Duodenal mucosa (tissue), 2 donors: Measurements from ENCODE around the gene DDAH2.
A peak's percentile ranks its signal among the peaks of the same experiment; 100 is the strongest.

Experiments used
- H3K27ac ChIP-seq: one replicate; pipeline ENCODE4 v1.7.0; 2013; ENCODE audit warnings: low read depth, low read length
- H3K27me3 ChIP-seq, 2 donors: one replicate each; pipeline ENCODE4 v1.7.0; 2013; ENCODE audit warnings: low read length in 2 of 2, control low read depth in 1 of 2; ENCODE audit not compliant: insufficient read depth in 2 of 2, control insufficient read depth in 1 of 2
- H3K36me3 ChIP-seq, 2 donors: one replicate each; pipeline ENCODE4 v1.7.0; 2013; ENCODE audit warnings: low read length in 2 of 2, control low read depth in 1 of 2; ENCODE audit not compliant: insufficient read depth in 2 of 2, control insufficient read depth in 1 of 2
- H3K4me1 ChIP-seq, 2 donors: one replicate each; pipeline ENCODE4 v1.7.0; 2013; ENCODE audit warnings: low read length in 2 of 2, control low read depth in 1 of 2; ENCODE audit not compliant: insufficient read depth in 2 of 2, control insufficient read depth in 1 of 2
- H3K4me3 ChIP-seq, 2 donors: one replicate each; pipeline ENCODE4 v1.7.0; 2013; ENCODE audit warnings: low read length in 2 of 2, low read depth in 1 of 2
- H3K9ac ChIP-seq, 2 donors: one replicate each; pipeline ENCODE4 v1.7.0; 2013; ENCODE audit warnings: low read length in 2 of 2, low read depth in 1 of 2
- H3K9me3 ChIP-seq, 2 donors: one replicate each; pipeline ENCODE4 v1.7.0; 2013; ENCODE audit warnings: low read length in 2 of 2, control low read depth in 1 of 2; ENCODE audit not compliant: control insufficient read depth in 1 of 2

The DDAH2 gene, protein sequence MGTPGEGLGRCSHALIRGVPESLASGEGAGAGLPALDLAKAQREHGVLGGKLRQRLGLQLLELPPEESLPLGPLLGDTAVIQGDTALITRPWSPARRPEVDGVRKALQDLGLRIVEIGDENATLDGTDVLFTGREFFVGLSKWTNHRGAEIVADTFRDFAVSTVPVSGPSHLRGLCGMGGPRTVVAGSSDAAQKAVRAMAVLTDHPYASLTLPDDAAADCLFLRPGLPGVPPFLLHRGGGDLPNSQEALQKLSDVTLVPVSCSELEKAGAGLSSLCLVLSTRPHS

DNA sequence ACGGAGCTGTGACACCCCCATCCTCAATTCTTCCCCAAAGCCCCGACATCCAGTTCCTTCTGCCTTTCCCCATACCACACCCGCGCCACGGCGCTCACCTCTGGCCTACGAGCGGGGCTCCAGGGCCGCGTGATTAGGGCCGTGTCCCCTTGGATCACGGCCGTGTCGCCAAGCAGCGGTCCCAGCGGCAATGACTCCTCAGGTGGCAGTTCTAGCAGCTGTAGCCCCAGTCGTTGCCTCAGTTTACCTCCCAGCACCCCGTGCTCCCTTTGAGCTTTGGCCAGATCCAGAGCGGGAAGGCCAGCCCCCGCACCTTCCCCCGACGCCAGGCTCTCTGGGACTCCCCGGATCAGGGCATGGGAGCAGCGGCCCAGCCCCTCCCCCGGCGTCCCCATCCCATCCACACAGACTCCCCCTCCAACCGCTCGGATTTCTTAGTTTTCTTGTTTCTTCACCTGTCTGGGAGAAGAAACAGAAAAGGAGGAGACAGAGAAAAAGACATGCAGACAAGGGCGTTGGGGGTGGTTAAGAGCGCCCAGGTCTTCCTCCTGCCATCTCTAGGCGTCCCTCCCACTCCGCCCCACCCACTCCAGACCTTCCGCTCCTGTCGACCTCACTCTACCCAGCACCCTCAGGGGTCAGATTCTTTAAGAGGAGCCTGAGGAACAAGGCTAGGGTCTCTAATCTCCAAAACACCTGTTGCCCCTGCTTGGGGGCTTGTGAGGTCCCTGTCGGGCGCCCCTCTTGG lies at the start of gene DDAH2:
DDAH2 (minus strand) TSS at position 533 of the 748 bp plus-strand sequence; CDS start at position 395, 138 bp downstream.
- Histone ChIP-seq H3K36me3 (peaks cover 26 to 52% of the 10 kb centered on the region in 2 donors), H3K27me3 (no peaks in the 10 kb centered on the region), H3K27ac (peak within 1 kb of the TSS; percentile 96), H3K9me3 (no peaks in the 10 kb centered on the region), H3K4me1 (peaks cover 44 to 46% of the 10 kb centered on the region in 2 donors), H3K4me3 (peak within 1 kb of the TSS; percentile 81 to 84), H3K9ac (peak within 1 kb of the TSS; percentile 70 to 96)

DNA sequence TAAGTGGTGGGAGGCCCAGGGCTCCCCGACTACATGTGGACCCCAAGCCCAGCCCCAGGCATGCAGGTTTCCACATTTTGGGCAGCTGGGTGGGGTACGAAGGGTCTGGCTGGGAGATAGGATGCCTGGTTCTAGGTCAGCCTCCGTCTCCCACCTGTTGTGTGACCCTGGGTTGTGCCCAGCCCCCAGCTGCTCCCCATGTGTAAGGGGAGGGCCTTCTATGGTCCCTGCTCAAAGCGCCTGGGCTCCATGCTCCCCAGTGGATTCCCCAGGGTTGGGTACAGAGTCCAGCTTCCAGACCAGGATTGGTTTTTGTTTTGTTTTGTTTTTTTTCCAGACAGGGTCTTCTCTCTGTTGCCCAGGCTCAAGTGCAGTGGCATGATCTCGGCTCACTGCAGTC lies 49.1 kb upstream of the DDAH2 start:
- H3K36me3 ChIP-seq, result peaks cover 26 to 46% of the 10 kb centered on the region in 2 donors
- peaks cover 28 to 35% of the 10 kb centered on the region in 2 donors for H3K4me1 ChIP-seq
- H3K27ac ChIP-seq, result no peak overlapping the region
- H3K9me3 ChIP-seq, result no peaks in the 10 kb centered on the region
- no peak overlapping the region for H3K9ac ChIP-seq
- no peak overlapping the region for H3K4me3 ChIP-seq
- no peaks in the 10 kb centered on the region for H3K27me3 ChIP-seq

- Histone ChIP-seq H3K9ac (peak overlapping the region in 1 of 2 donors; percentile 68), H3K36me3 (peaks cover 26 to 41% of the 10 kb centered on the region in 2 donors), H3K4me1 (peaks cover 32 to 35% of the 10 kb centered on the region in 2 donors), H3K4me3 (no peak overlapping the region), H3K9me3 (no peaks in the 10 kb centered on the region), H3K27ac (peak overlapping the region; percentile 65), H3K27me3 (no peaks in the 10 kb centered on the region)
Measured at GRCh38 chr6:31777667-31778050, 48.6 kb upstream of the DDAH2 start.

DNA sequence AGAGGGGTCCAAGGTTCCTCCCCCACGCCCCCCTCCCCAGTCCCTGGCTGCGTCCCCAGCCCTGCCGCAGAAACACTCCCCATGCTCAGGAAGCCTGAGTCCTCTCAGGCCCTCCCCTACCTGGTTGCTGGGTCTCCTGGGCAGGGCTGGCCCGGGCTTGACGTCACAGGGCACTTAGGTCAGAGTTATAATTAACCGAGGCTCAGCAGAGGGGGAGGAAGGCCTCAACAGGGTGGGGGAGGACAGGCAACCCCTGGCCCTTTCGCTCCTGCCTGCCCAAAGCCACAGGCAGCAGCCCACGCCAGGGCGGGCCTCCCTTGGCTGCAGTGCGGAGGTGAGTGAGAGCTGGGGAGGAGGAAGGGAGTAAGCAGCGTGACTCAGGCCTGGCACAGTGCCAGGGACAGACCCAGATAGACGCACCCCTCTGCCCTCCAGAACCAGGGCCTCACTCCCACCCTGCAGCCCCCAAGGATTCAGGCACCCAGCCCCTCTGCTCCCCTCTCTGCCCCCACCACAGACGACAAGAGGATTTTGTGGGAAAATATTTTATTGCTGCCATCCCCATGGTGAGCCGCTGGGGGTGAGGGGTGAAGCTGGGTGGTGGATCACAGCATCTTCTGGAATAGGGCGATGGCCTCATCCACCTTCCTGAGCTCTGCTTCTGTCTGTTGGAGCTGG lies 48.0 kb upstream of the DDAH2 start, which contains the start of gene VWA7:
VWA7 (minus strand) TSS at position 340 of the 678 bp plus-strand sequence. CDS start 549 bp downstream, outside the sequence.
- no peaks in the 10 kb centered on the region for H3K27me3 ChIP-seq
- H3K4me3 ChIP-seq, result peak within 1 kb of the TSS; percentile 37 to 48
- peaks cover 22 to 36% of the 10 kb centered on the region in 2 donors for H3K36me3 ChIP-seq
- no peaks in the 10 kb centered on the region for H3K9me3 ChIP-seq
- peaks cover 32 to 35% of the 10 kb centered on the region in 2 donors for H3K4me1 ChIP-seq
- H3K9ac ChIP-seq, result peak within 1 kb of the TSS; percentile 57 to 68
- H3K27ac ChIP-seq, result peak within 1 kb of the TSS; percentile 65

DNA sequence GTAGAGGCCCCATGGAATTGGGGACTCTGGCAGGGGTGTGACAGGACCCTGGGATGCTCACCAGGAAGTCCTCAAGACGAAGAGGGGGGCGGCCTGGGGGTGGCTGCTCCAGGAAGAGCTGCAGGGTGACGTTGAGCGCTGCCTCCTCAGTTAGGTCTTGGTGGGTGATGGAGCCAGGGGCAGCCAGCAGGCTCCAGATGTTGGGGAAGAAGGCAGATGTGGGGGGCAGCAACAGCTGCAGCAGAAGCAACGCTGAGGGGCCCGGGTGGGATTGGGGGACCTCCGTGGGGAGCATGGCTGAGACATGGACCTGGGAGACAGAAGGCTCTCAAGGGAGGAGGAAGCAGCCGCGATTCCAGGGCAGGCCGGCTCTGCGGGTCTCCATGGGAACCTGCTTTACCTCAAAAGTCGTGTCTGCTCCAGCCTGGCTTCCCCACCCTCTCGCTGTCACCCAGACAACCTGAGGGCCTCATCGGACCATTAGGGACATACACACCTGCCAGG lies 47.4 kb upstream of the DDAH2 start:
- H3K9me3 ChIP-seq, result no peaks in the 10 kb centered on the region
- H3K27me3 ChIP-seq, result no peaks in the 10 kb centered on the region
- peaks cover 32 to 35% of the 10 kb centered on the region in 2 donors for H3K4me1 ChIP-seq
- peak overlapping the region; percentile 65 for H3K27ac ChIP-seq
- peaks cover 16 to 30% of the 10 kb centered on the region in 2 donors for H3K36me3 ChIP-seq
- peak overlapping the region; percentile 57 to 68 for H3K9ac ChIP-seq
- H3K4me3 ChIP-seq, result peak overlapping the region; percentile 37 to 48

- Histone ChIP-seq H3K27me3 (no peaks in the 10 kb centered on the region), H3K9me3 (no peaks in the 10 kb centered on the region), H3K4me1 (peaks cover 32 to 35% of the 10 kb centered on the region in 2 donors), H3K9ac (peak overlapping the region; percentile 57 to 68), H3K4me3 (peak overlapping the region; percentile 37 to 48), H3K36me3 (peaks cover 11 to 23% of the 10 kb centered on the region in 2 donors), H3K27ac (no peak overlapping the region)
Measured at GRCh38 chr6:31775633-31776484, 46.8 kb upstream of the DDAH2 start.

- Histone ChIP-seq H3K4me3 (peak overlapping the region in 1 of 2 donors; percentile 5), H3K27ac (no peak overlapping the region), H3K9me3 (no peaks in the 10 kb centered on the region), H3K4me1 (peaks cover 32 to 35% of the 10 kb centered on the region in 2 donors), H3K9ac (peak overlapping the region; percentile 33 to 68), H3K36me3 (peaks cover 4 to 16% of the 10 kb centered on the region in 2 donors), H3K27me3 (no peaks in the 10 kb centered on the region)
Measured at GRCh38 chr6:31775184-31775583, 46.1 kb upstream of the DDAH2 start.

DNA sequence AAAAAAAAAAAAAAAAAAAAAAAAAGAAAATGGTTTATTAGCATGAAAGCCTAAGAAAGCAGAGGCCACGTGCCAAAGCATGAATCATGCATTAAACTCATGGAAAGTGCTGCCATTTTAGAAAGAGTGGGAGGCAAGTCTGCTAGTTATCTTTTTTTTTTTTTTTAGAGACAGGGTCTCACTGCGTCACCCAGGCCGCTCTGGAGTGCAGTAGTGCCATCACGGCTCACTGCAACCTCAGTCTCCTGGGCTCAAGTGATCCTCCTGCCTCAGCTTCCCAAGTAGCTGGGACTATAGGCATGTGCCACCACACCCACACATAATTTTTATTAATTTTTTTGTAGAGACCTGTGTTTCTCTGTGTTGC lies 42.9 kb upstream of the DDAH2 start:
- Histone ChIP-seq H3K4me1 (peaks cover 26 to 31% of the 10 kb centered on the region in 2 donors), H3K4me3 (no peak overlapping the region), H3K9me3 (no peaks in the 10 kb centered on the region), H3K9ac (no peak overlapping the region), H3K36me3 (no peaks in the 10 kb centered on the region), H3K27me3 (no peaks in the 10 kb centered on the region), H3K27ac (no peak overlapping the region)

DNA sequence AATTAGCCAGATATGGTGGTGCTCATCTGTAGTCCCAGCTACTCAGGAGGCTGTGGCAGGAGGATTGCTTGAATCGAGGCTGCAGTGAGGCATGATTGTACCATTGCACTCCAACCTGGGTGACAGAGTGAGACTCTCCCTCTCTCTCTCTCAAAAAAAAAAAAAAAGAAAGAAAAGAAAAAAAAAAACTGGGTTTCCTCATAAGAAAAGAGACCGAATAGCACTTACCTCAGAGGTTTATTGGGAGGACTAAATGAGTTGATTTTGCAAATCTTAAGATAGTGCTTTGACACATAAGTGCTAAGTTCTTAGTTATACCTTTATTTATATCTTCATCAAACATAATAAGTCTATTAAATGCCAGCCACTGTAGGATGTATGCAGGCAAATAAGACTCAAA lies 41.8 kb upstream of the DDAH2 start:
- Histone ChIP-seq H3K9me3 (no peaks in the 10 kb centered on the region), H3K4me1 (peaks cover 15 to 30% of the 10 kb centered on the region in 2 donors), H3K36me3 (no peaks in the 10 kb centered on the region), H3K9ac (no peak overlapping the region), H3K27me3 (no peaks in the 10 kb centered on the region), H3K4me3 (no peak overlapping the region), H3K27ac (no peak overlapping the region)
